ENCODE data around the gene FAM43B.

Gene FAM43B, protein sequence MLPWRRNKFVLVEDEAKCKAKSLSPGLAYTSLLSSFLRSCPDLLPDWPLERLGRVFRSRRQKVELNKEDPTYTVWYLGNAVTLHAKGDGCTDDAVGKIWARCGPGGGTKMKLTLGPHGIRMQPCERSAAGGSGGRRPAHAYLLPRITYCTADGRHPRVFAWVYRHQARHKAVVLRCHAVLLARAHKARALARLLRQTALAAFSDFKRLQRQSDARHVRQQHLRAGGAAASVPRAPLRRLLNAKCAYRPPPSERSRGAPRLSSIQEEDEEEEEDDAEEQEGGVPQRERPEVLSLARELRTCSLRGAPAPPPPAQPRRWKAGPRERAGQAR

GRCh38 chr1:20551945-20552727 is at the start of gene FAM43B:
TSS of gene FAM43B (plus strand) at chr1:20552573. CDS start at chr1:20552974, 401 bp downstream.
- TF ChIP-seq, protein P1, sequence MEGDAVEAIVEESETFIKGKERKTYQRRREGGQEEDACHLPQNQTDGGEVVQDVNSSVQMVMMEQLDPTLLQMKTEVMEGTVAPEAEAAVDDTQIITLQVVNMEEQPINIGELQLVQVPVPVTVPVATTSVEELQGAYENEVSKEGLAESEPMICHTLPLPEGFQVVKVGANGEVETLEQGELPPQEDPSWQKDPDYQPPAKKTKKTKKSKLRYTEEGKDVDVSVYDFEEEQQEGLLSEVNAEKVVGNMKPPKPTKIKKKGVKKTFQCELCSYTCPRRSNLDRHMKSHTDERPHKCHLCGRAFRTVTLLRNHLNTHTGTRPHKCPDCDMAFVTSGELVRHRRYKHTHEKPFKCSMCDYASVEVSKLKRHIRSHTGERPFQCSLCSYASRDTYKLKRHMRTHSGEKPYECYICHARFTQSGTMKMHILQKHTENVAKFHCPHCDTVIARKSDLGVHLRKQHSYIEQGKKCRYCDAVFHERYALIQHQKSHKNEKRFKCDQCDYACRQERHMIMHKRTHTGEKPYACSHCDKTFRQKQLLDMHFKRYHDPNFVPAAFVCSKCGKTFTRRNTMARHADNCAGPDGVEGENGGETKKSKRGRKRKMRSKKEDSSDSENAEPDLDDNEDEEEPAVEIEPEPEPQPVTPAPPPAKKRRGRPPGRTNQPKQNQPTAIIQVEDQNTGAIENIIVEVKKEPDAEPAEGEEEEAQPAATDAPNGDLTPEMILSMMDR (IDR thresholded peaks at IDR 0.05), result no peak

DNA sequence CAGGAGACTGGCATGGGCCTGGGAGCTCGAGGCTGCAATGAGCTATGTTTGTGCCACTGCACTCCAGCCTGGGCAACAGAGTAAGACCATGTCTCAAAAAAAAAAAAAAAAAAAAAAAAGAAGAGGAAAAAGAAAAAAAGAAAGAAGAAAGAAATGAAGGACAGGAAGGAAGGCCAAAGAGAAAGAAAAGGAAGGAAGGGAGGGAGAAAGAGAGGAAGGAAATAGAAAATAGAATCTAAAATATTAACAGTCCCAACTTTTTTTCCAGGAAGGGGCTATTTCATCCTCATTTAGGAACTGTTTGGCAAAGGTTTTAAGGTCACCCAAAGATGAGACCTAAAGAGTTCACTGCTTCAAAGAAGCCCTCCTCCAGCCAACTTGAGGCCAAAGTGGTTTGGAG is 46.9 kb upstream of the FAM43B start:
- TF ChIP-seq, protein P1 (IDR thresholded peaks at IDR 0.05), result no peak

GRCh38 chr1:20507248-20507563 is 45.2 kb upstream of the FAM43B start:
- TF ChIP-seq, protein P1 (IDR thresholded peaks at IDR 0.05), result no peak

GRCh38 chr1:20507564-20508410 is 44.6 kb upstream of the FAM43B start, which contains the start of gene MUL1:
TSS of gene MUL1 (minus strand) at chr1:20508151. CDS start at chr1:20508024, 127 bp downstream.
- TF ChIP-seq, protein P1 (IDR thresholded peaks at IDR 0.05), result no peak

- TF ChIP-seq, protein P1 (IDR thresholded peaks at IDR 0.05), result no peak
Observed at GRCh38 chr1:20508411-20508771, 44.0 kb upstream of the FAM43B start.

- TF ChIP-seq, protein P1 (IDR thresholded peaks at IDR 0.05), result no peak
Observed at GRCh38 chr1:20511518-20512428, 40.6 kb upstream of the FAM43B start.

Measured in LNCAP (cell line).